ENCODE data around the gene MAP3K13.
A peak's percentile ranks its signal among the peaks of the same experiment; 100 is the strongest.

The MAP3K13 gene

GRCh38 chr3:185362850-185363661 lies at the start of gene MAP3K13:
Gene MAP3K13 (plus strand): TSS chr3:185363136. CDS start chr3:185428582, 65,446 bp downstream.
- peak; percentile 95 for DNase-seq (ENCODE audit: low read depth, low spot score)

GRCh38 chr3:185313693-185314246 lies 49.2 kb upstream of the MAP3K13 start:
- peak; percentile 4 for DNase-seq (ENCODE audit: low read depth, low spot score)

GRCh38 chr3:185316740-185317412 lies 46.1 kb upstream of the MAP3K13 start:
- peak; percentile 24 for DNase-seq (ENCODE audit: low read depth, low spot score)

- DNase-seq (ENCODE audit: low read depth, low spot score): peak; percentile 32
These were observed 45.3 kb upstream of the MAP3K13 start for GRCh38 chr3:185317674-185318073.

GRCh38 chr3:185318141-185318540 lies 44.8 kb upstream of the MAP3K13 start:
- DNase-seq (ENCODE audit: low read depth, low spot score): peak; percentile 75

DNA sequence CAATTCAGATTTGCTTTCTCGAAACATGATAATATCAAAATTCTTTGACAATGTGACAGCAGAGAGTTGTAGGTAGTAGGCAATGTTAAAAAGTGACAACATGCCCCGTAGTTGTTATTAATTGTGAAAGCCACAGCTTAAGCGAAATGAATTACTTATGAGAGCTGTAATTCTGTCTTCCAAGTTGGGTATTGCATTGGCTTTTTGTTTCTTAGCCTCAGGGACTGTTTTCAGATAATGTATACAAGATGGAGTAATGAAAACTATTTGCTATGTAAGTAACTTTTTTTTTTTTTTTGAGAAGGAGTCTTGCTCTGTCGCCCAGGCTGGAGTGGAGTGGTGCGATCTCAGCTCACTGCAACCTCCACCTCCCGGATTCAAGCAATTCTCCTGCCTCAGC lies 43.1 kb upstream of the MAP3K13 start:
- DNase-seq (ENCODE audit: low read depth, low spot score): no peak

- no peak for DNase-seq (ENCODE audit: low read depth, low spot score)
These were observed 42.0 kb upstream of the MAP3K13 start for GRCh38 chr3:185320949-185321348.

GRCh38 chr3:185322101-185322719 lies 40.7 kb upstream of the MAP3K13 start:
- no peak for DNase-seq (ENCODE audit: low read depth, low spot score)

- DNase-seq (ENCODE audit: low read depth, low spot score): no peak
These were observed 36.8 kb upstream of the MAP3K13 start for GRCh38 chr3:185325946-185326791.

DNA sequence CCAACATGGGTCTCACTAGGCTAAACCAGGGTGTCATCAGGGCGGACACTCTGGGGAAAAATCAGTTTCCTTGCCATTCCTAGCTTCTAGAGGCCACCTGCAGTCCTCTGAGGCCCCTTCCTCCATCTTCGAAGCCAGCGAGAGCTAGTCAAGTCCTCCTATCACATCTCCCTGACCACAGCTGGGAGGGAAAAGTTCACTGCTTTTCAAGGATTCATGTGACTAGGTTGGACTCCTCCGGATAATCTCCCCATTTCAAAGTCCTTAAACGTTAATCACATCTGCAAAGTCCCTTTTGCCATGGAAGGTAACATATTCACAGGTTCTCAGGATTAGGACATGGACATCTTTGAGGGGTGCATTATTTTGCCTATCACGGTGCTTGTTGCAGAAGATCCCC lies 35.9 kb upstream of the MAP3K13 start:
- no peak for DNase-seq (ENCODE audit: low read depth, low spot score)

DNA sequence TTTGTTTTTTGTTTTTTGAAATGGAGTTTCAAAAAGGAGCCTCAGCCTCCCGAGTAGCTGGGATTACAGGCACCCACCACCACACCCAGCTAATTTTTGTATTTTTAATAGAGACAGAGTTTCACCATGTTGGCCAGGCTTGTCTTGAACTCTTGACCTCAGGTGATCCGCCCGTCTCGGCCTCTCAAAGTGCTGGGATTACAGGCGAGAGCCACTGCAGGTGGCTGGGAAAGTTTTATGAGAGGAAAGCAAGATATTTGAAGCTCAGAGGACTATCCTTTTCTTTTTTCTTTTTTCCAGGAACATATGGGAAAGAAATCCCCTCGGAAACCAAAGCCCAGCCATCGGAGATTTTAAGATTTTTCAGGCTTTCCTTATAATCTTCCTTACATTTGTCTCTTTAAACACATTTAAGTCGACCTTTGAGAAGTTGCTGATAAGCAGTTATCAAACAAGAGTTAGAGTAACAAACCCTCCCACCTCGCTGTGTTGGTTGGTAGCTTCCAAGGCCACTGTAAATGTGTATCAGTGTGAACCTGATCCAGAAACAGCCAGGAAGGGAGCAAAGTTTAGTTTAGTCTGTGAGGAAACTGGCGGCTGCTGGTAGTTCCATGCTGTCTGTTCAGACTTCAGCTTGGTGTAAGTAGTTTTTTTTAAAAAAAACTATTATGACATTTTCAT lies 34.5 kb upstream of the MAP3K13 start:
- no peak for DNase-seq (ENCODE audit: low read depth, low spot score)

DNA sequence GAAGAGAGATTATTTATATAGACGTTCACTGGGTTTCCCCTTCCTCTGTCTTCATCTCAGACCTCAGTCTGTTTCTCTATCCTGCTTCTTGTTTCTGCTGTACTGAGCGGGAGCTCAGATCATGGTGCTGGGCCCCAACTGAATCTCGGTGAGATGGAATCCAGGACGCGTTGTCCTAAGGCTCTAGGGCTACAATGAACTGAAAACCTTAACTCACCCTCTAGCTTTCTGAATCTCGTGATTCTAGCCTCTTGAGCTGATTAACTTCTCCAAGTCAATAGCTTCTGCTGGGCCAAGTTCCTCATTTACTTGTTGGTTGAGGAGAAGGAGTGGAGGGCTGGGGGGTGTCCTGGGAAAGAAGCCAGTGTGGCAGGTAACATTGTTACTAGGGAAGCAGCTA lies 32.7 kb upstream of the MAP3K13 start:
- DNase-seq (ENCODE audit: low read depth, low spot score): no peak

DNA sequence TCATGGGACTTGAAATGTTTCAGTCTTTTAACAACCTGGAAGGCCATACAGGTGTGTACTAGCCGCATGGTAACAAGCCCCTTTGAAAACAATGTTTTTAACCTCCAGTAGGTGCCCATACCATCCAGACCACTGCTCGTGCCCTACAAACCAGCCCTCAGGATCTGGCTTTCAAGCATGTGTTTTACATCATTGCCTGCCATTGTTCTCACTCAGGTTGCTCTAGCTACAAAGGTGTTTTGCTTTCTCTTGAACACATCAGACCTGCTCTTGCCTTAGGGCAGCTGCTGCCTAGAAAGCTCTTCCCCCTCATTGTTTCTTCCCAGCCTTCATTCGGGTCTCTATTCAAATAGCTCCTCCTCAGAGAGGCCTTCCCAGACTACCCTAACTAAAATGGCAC lies 32.3 kb upstream of the MAP3K13 start:
- DNase-seq (ENCODE audit: low read depth, low spot score): no peak

GRCh38 chr3:185332026-185332735 lies 30.8 kb upstream of the MAP3K13 start:
- DNase-seq (ENCODE audit: low read depth, low spot score): no peak

GRCh38 chr3:185335799-185336198 lies 27.1 kb upstream of the MAP3K13 start:
- DNase-seq (ENCODE audit: low read depth, low spot score): peak; percentile 62

DNA sequence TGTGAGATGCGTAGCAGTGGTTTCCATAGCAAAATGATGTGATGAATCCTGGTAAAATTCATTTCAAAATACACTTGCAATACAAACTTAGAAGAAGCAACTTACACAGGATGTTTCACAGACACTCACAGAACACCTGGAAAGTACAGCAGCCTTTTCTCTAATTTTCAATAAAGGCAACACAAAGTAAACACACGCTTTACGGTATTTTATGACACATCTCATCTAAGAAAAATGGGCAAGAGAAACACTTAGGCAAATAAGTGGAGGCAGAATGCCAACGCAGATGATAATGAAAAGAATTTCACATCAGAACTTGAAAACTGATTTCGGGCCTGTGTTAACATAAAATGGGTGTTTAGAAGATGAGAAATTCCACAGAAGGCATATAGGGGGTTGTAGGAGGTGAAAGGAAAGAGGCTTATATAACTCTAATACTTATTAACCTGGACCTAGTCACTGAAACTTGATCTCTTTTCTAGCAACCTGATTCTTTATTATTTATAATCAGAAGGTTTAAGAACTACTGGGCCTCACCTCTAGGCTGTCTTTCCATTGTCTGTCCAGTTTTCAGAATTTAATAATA lies 25.6 kb upstream of the MAP3K13 start:
- DNase-seq (ENCODE audit: low read depth, low spot score): no peak

DNA sequence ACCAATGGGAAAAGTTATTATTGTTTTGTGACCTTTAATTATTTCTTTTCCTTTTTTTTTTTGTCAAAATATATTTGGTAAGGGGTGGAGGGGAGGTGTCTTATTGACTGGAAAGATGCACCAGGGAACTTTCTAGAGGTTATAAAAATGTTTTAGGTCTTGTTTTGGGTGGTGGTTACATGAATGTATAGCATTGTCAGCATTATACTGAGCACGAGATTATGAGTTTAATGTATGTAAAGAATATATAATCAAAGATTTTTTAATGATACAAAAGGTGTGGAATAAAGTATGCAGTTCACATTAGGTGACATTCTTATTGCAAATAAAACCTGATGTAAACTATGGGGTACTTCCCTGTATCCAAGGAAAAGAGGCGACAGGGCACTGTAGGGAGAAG lies 23.0 kb upstream of the MAP3K13 start:
- DNase-seq (ENCODE audit: low read depth, low spot score): no peak

- no peak for DNase-seq (ENCODE audit: low read depth, low spot score)
These were observed 22.2 kb upstream of the MAP3K13 start for GRCh38 chr3:185340751-185341150.

DNA sequence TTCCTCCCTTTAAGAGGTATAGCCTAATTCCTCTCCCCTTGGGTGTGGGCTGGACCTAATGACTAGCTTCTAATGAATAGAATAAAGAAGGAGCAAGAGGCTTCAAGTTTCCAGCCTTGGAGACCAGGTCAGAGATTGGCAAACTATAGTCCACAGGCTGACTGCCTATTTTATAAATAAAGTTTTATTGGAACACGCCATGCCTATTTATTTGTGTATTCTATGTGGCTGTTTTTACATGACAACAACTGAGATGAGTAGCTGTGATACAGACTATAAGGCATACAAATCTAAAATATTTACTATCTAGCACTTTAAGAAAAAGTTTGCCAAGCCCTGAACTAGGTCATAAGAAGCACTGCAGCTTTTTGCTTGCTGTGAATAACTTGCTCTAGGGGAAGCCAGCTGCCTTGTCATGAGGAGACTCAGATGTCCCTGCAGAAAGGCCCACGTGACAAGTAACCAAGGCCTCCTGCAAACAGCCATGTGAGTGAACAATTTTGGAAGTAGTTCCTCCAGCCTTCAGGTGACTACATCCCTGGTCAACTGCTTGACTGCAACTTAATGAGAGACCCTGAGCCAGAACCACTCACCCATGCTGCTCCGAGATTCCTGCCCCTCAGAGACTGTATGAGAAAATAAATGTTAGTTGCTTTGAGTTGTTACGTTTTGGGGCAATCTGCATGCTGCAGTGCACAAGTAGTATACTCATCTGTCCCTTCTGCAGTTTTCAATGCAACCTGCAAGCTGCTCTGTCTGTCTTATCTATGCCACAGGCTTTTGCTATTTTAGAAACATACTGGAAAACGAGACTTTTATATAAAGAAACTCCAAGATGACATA lies 21.1 kb upstream of the MAP3K13 start:
- DNase-seq (ENCODE audit: low read depth, low spot score): no peak
